DOHH2 (cell line): Measurements from ENCODE around the gene COA3.

Source experiments
- CTCF ChIP-seq: fragments of 200-600 bp; sonication (generic); IDR thresholded peaks from one replicate; pipeline ENCODE4 v1.5.1; 2014; ENCODE audit warnings: antibody characterized with exemption, mild to moderate bottlenecking, low read depth, low read length; ENCODE audit not compliant: poor library complexity, severe bottlenecking
- EZH2phosphoT487 ChIP-seq: fragments of 200-600 bp; sonication (generic); IDR thresholded peaks from 2 replicates; pipeline ENCODE4 v1.6.1; 2017; ENCODE audit warnings: borderline replicate concordance, mild to moderate bottlenecking, antibody characterized with exemption, low read length, moderate library complexity, mixed read lengths

- TF ChIP-seq CTCF: no peak
- no peak for TF ChIP-seq EZH2phosphoT487
Observed at GRCh38 chr17:42818379-42818778, 19.9 kb upstream of the COA3 start.
